DMS53 (cell line): Measurements from ENCODE around the gene HACE1.
A peak's percentile ranks its signal among the peaks of the same experiment; 100 is the strongest.
"Not testable (repeated sequence)": the region's sequence is repeated elsewhere in the genome, so short reads cannot be mapped to it uniquely, and the experiment has no call there.

Experiments
- DNase-seq: peaks from one replicate; lab custom pipeline; 2025; lab: John Stamatoyannopoulos, UW

HACE1 gene, protein sequence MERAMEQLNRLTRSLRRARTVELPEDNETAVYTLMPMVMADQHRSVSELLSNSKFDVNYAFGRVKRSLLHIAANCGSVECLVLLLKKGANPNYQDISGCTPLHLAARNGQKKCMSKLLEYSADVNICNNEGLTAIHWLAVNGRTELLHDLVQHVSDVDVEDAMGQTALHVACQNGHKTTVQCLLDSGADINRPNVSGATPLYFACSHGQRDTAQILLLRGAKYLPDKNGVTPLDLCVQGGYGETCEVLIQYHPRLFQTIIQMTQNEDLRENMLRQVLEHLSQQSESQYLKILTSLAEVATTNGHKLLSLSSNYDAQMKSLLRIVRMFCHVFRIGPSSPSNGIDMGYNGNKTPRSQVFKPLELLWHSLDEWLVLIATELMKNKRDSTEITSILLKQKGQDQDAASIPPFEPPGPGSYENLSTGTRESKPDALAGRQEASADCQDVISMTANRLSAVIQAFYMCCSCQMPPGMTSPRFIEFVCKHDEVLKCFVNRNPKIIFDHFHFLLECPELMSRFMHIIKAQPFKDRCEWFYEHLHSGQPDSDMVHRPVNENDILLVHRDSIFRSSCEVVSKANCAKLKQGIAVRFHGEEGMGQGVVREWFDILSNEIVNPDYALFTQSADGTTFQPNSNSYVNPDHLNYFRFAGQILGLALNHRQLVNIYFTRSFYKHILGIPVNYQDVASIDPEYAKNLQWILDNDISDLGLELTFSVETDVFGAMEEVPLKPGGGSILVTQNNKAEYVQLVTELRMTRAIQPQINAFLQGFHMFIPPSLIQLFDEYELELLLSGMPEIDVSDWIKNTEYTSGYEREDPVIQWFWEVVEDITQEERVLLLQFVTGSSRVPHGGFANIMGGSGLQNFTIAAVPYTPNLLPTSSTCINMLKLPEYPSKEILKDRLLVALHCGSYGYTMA

GRCh38 chr6:104859225-104860146, at the start of gene HACE1:
Gene HACE1 (minus strand): TSS chr6:104859919. CDS start chr6:104859642, 277 bp downstream.
- peak; percentile 88 for DNase-seq

DNA sequence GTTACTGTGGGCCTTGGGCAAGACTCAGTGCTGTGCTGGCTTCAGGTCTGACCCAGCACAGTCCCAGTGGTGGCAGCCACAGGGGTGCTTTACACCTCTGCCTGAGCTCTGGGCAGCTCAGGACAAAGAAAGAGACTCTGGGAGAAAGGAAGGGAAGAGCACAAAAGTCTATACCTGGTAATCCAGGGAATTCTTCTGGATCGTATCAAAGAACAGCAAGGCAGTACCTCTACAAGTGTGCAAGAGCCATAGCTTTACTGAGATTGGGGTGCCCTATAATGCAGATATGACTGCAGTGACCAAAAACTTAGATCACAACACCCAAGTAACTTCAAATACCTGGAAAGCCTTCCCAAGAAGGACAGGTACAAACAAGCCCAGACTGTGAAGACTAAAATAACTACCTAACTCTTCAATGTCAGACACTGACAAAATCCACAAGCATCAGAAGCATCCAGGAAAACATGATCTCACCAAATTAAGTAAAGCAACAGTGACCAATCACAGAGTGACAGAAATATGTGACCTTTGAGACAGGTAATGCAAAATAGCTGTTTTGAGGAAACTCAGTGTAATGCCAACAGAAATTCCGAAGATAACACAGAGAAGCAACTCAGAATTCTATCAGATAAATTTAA, 49.3 kb upstream of the HACE1 start:
- DNase-seq: no peak

GRCh38 chr6:104908031-104908887, 48.5 kb upstream of the HACE1 start:
- DNase-seq: no peak

DNA sequence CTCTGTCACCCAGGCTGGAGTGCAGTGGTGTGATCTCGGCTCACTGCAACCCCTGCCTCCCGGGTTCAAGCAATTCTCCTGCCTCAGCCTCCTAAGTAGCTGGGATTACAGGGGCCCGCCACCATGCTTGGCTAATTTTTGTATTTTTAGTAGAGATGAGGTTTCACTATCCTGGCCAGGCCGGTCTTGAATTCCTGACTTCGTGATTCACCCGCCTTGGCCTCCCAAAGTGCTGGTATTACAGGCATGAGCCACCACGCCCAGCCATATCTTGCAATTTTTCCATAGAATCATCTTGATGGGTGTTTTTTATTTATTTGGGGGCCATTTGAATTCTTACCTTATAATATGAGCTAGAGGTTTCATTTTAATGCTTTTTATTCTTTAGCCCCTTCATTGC, 39.2 kb upstream of the HACE1 start:
- not testable (repeated sequence) for DNase-seq

GRCh38 chr6:104896914-104897313, 37.2 kb upstream of the HACE1 start:
- peak; percentile 12 for DNase-seq

DNA sequence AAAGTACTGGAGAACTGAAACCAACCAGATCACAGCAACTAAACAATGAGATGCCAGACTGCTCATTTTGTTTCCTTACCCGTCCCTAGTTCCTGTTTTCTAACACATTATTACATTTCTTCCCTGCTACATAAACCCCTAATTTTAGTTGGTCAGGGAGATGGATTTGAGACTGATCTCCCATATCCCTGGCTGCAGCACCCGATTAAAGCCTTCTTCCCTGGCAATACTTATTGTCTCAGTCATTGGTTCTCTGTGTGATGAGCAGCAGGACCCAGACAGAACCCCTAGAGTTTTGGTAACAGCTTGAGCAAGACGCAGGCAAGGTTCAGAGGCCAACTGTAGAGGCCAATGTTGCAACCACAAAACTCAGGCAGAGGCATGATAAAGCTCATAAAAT, 28.3 kb upstream of the HACE1 start:
- no peak for DNase-seq

GRCh38 chr6:104887350-104887749, 27.6 kb upstream of the HACE1 start:
- peak; percentile 34 for DNase-seq

DNA sequence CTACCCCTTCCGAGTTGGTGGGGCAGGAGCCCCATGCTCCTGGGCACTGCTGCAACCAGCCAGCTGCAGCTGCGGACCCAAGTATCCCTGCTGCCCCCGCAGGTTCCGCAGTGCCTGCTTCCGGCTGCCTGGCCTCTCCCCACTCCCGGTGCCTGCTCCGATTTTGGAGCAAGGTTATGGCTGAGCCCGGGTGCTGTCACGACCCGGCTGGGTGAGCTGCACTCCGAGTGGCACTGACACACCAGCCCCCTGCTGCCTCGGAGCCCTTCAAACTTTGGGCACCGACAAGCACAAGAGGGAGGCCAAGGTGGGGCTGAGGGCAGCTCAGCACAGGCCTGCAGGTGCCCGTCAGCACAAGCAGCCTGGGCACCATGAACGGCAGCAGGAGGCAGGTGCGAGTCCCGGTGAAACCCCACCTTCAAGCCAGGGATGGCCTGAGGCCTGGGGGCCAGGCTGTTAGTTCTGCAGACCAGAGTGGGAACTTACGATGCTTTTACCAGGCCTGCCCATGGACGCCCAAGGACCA, 25.9 kb upstream of the HACE1 start:
- peak; percentile 52 for DNase-seq

GRCh38 chr6:104884867-104885517, 25.3 kb upstream of the HACE1 start:
- DNase-seq: peak; percentile 52

DNA sequence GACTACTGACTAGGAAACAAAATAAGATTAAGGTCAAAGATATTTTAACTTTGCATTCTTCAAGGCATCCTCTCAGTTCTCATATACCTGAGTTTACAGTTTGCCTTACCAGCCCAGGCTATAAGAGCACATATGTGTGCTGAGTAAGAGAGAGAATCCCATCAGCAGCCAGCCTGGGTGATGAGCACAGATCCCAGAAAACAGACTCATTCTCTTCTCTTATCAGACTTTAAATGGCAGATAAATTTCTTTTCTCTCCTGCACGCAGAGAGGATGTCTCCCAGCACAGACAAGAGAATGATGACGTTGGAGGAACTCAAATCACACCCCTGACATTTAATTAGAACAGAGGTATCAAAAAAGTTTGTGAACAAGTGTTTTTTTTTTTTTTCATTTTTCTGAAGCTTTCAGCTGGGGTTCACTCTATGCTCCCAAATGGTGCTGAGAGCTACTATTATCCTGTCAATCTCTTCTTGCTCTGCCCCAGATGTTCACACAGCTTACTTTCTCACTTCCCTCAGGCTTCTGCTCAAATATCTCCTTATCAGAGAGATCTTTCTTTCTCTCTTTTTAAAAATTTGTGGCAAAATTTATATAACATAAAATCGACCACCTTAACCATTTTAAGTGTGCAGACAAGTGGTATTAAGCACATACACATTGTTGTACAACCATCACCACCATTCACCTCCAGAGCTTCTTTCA, 22.4 kb upstream of the HACE1 start:
- DNase-seq: no peak

DNA sequence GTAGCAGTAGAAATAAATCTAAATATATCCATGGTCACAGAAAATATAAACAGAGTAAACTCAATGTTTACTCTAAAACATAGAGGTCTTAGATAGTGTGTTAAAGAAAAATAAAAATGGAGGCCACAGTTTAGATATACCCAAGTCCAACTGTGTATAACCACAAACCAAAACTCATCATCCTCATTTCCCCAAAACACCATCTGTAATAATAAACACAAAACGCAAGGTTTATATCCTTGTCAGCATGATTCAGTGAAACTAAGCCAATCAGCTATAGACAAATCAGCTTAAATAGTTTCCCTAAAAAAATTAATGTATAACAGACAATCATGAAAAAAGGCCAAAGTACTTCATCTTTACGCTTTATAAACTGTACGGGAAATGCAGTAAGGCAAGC, 2.7 kb upstream of the HACE1 start:
- DNase-seq: no peak

GRCh38 chr6:104860221-104860620, 502 bp upstream of the HACE1 start:
- peak; percentile 31 for DNase-seq

DNA sequence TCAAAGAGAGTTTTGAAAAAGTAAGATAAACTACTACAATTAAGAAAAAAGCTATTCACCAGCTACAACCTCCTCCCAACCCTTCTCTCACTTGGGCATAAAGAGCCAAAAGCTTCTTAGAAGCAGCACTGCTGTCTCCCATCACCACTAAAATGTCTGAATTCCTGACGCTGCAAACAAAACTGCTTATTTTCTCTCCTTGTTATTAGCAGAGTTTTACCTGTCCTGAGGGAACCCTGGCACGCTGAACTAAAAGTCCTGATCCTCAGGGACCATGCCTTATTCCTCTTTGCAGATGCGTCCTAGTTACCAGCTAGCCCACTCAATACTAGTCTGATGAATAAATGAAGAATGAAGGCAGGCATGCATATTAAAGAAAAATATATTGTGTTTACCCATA, 1.1 kb downstream of the HACE1 start:
- DNase-seq: peak; percentile 14

DNA sequence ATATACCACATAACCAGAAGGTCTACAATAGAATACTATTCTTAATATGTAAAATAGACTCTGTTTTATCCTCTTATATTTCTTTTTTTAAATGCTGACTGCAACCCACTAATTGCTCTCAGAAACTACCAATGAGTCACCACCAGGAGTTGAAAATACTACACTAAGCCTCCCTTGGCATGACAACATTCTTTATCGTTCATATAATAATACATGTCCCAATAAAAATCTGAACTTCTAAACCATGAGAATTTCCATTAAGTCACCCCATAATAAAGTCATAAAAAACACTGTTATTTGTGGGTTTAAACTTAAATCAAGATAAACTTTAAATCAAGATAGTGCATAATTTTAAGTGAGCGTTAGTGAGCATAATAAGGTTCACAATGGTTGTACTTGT, 4.2 kb downstream of the HACE1 start:
- DNase-seq: no peak

DNA sequence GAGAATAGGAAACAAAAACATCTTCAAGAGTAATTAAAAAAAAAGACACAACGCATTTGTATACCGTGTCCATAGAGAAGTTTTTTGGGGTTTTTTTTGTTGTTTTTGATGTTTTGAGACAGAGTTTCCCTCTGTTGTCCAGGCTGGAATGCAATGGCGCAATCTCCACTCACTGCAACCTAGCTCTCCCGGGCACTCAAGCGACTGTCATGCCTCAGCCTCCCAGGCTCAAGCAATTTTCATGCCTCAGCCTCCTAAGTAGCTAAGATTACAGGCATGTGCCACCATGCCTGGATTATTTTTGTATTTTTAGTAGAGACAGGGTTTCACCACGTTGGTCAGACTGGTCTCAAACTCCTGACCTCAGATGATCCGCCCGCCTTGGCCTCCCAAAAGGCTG, 12.0 kb downstream of the HACE1 start:
- not testable (repeated sequence) for DNase-seq

DNA sequence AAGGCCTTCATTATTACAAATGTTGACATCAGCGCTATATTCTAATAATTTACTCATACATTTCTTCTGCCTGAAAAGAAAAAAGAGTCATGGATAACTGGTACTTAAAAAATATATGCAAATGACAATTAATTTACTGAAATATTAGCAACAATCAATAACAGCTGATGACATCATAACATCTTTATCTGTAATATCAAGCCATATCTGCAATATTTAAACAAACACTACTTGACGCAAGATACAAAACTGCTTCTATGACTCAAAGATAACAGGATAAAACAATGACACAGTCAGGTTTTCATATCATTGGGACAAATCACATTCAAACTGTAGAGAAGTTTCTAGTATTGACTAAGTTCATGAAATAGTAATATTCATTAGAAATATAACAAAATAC, 16.5 kb downstream of the HACE1 start:
- no peak for DNase-seq

DNA sequence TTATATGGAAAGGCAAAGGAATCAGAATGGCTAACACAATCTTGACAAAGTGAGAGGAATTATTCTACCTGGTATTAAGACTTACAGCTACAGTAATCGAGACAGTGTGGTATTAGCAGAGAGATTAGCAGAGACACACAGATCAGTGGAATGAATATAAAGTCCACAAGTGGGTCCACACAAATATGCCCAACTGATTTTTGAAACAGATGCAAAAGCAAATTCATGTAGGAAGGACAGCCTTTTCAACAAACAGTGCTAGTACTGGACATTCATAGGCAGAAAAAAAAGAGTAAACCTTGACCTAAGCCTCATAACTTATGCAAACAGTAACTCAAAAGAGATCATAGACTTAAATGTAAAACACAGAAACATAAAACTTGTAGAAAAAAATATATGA, 22.6 kb downstream of the HACE1 start:
- no peak for DNase-seq

DNA sequence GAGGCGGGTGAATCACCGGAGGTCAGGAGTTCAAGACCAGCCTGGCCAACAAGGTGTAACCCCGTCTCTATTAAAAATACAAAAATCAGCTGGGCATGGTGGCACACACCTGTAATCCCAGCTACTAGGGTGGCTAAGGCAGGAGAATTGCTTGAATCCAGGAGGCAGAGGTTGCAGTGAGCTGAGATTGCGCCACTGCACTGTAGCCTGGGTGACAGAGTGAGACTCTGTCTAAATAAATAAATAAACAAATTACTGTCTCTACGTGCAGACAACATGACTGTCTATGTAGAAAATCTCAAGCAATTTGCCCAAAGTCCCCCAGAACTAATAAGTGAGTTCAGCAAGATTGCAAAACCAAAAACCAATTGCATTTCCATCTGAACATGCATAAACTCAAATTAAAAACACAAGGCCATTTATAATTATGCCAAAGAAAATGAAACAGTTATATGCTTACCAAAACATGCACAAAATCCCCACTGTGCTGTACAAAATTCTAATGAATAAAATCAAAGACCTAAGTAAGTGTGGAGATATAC, 23.2 kb downstream of the HACE1 start:
- DNase-seq: not testable (repeated sequence)

DNA sequence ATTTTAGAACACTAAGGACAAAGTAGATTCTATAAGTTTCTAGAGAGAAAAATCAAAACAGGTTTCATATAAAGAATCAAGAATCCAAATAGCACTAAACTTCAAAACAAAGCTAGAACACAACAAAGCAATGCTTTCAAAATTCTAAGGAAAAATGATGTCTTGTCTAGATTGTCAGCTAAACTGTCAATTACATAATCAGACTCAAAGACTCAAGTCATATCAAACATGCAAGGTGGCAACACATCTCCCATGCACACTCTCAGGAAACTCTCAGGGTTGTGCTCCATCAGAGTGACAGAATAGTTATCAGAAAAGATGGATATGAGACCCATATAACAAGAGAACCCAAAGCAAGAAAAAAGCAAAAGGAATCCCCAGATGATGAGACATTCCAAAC, 23.9 kb downstream of the HACE1 start:
- no peak for DNase-seq
